GM06990 (cell line): ENCODE data around the gene ZNF862.

Experiments
- DNase-seq: peaks from one replicate; pipeline ENCODE4 v3.0.0-alpha.2; 2011; ENCODE audit not compliant: insufficient read length; ENCODE audit errors: extremely low read depth
- H3K27me3 ChIP-seq: replicated peaks from 2 replicates; pipeline ENCODE4 v1.6.0; 2011; ENCODE audit warnings: low read length; ENCODE audit not compliant: control insufficient read depth, insufficient read depth
- H3K36me3 ChIP-seq: 2 replicates; pipeline ENCODE4 v1.5.1; 2011; ENCODE audit warnings: low read length; ENCODE audit not compliant: control insufficient read depth, insufficient read depth
- H3K4me3 ChIP-seq: replicated peaks from 2 replicates; pipeline ENCODE4 v1.5.1; 2011; ENCODE audit warnings: low read depth, mild to moderate bottlenecking, control low read depth, low read length
- CTCF ChIP-seq: IDR thresholded peaks from 2 replicates; pipeline ENCODE4 v1.5.1; 2011; ENCODE audit warnings: low read length, control low read depth, mild to moderate bottlenecking, inconsistent platforms; ENCODE audit not compliant: insufficient read depth, poor library complexity, severe bottlenecking

ZNF862 gene

GRCh38 chr7:149791411-149792219 is 46.6 kb upstream of the ZNF862 start:
- Histone ChIP-seq H3K4me3 (no peak overlapping the region), H3K27me3 (no peaks in the 10 kb centered on the region; the same call in none of the 2 replicates)
- DNase-seq, result no peak

GRCh38 chr7:149792220-149792595 is 46.0 kb upstream of the ZNF862 start:
- Histone ChIP-seq H3K36me3 (no peaks in the 10 kb centered on the region), H3K4me3 (no peak overlapping the region), H3K27me3 (no peaks in the 10 kb centered on the region; the same call in none of the 2 replicates)
- TF ChIP-seq CTCF, result no peak
- DNase-seq, result no peak

More at GRCh38 chr7:149791411-149792219, 46.6 kb upstream of the ZNF862 start:
- TF ChIP-seq CTCF, result no peak
- H3K36me3 ChIP-seq, result no peaks in the 10 kb centered on the region

- Histone ChIP-seq H3K4me3 (no peak overlapping the region), H3K27me3 (no peaks in the 10 kb centered on the region; the same call in none of the 2 replicates), H3K36me3 (no peaks in the 10 kb centered on the region)
- DNase-seq, result no peak
- TF ChIP-seq CTCF, result no peak
These were observed 44.9 kb upstream of the ZNF862 start for GRCh38 chr7:149793261-149793660.

GRCh38 chr7:149794661-149795060 is 43.5 kb upstream of the ZNF862 start:
- DNase-seq, result no peak
- Histone ChIP-seq H3K36me3 (no peaks in the 10 kb centered on the region), H3K27me3 (no peaks in the 10 kb centered on the region; the same call in 1 of the 2 replicates), H3K4me3 (no peak overlapping the region)
- no peak for TF ChIP-seq CTCF

GRCh38 chr7:149795126-149795525 is 43.0 kb upstream of the ZNF862 start:
- H3K27me3 ChIP-seq, result no peaks in the 10 kb centered on the region; the same call in 1 of the 2 replicates
- no peak for DNase-seq
- H3K36me3 ChIP-seq, result no peaks in the 10 kb centered on the region
- TF ChIP-seq CTCF, result no peak
- no peak overlapping the region for H3K4me3 ChIP-seq
